HEK293T (cell line): ENCODE data around the gene VSTM1.

Source experiments
- FOXA1 ChIP-seq: fragments of 450-650 bp; IDR thresholded peaks from 2 replicates; pipeline ENCODE4 v1.6.1; 2016; ENCODE audit warnings: mild to moderate bottlenecking
- SP1 ChIP-seq: fragments of 450-650 bp; IDR thresholded peaks from 2 replicates; pipeline ENCODE4 v1.6.1; 2017

DNA sequence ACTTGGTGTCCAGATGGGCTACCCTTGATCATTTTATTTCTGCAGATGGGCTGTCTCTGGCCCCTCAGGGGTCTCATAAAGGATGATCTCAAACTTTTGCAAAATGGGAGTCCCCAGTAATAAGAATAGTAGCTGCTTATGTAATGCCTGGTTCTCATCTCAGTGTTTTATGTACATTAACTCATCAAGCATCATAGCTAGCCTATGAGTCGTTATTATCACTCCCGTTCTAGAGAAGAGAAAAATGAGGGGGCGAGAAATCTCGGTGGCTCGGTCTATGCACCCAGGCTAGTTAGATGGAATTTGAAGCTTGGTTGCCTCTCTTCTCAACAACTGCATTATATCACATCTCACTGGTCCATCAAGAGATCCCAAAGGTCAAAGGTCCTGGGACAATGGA, 68.9 kb downstream of the VSTM1 start:
- no peak for TF ChIP-seq SP1
- no peak for TF ChIP-seq FOXA1
